GM12873 (cell line): ENCODE measurements around the gene PIK3AP1.

ENCODE experiments used
- CTCF ChIP-seq: IDR thresholded peaks from 2 replicates; pipeline ENCODE4 v1.5.1; 2012; ENCODE audit warnings: low read depth, mild to moderate bottlenecking, moderate library complexity, low read length, control low read depth; ENCODE audit not compliant: insufficient read depth; ENCODE audit errors: missing control alignments

Gene PIK3AP1

GRCh38 chr10:96578633-96579032 lies 141.7 kb downstream of the PIK3AP1 start:
- no peak for TF ChIP-seq CTCF

- TF ChIP-seq CTCF: no peak
Observed at GRCh38 chr10:96578022-96578421, 142.3 kb downstream of the PIK3AP1 start.

- no peak for TF ChIP-seq CTCF
Observed at GRCh38 chr10:96577069-96577468, 143.2 kb downstream of the PIK3AP1 start.

DNA sequence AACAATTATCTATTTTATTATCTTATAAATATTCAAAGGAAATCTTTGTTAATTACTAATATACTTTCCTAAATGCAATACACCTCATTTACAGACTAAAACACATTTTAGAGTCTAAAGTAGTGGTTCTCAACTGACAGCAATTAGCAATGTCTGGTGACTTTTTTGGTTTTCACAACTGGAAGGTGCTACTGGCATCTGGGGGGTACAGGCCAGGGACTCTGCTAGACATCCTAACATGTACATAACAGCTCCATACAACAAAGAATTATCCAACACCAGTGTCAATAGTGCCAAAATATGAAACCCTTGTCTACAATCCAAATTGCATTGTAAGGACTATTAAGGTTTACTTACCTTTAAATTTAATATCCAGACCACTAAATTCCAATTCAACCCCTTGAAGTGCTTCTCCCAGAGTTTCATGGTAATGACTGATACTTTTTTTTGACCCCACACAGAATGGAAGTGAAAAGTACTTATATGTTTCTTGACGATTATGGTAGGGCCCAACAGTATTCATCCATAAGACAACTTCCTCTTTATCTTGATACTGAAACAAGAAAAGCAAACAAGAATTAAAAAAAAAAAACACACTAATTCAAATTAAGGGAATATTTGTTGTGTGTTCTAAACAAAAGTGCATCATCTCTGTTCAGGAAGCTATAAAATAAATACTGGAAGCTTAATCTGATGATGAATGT lies 143.9 kb downstream of the PIK3AP1 start:
- no peak for TF ChIP-seq CTCF

- TF ChIP-seq CTCF: no peak
Observed at GRCh38 chr10:96573036-96573435, 147.3 kb downstream of the PIK3AP1 start.

DNA sequence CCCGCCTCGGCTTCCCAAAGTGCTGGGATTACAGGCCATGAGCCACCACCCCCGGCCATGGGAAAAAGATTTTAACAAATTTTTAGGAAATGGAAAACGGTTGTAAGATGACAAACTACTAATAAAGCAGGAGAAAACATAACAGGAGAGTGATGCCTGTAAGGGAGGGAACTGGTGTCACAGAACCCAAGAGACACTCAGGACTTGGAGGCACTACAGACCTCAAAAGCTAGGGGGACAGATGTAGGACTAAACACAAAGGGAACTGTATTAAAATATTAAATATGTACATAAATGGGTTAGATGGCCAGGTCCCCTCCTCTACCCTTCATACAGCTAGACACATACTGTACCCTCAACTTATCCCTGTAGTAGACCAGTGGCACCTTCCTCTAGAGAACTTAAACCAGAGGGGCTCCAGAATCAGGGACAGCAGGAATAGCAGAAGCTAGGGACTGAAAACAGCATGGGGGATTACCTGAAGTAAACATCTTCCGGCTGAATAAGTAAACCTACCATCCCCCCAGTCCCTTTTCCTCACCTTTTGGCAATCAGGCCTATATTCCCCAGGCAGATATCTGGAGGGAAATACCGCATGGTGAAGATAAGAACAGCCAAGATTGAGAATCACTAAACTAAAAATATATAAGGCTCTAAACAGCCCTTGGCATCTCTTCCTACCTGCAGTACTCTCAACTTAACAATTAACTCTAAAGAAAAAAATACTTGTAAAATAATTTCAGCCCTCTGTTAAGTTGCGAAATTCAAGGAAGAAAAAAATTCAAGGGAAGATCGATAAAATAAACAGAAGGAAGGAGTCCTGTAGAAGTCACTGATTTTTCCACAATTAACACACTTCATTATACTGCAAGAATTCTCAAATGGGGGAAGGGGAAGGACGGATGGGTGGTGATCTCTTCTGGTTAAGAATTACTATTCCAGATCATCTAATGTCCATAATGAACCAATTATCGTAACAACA lies 149.0 kb downstream of the PIK3AP1 start:
- no peak for TF ChIP-seq CTCF

GRCh38 chr10:96570511-96570910 lies 149.8 kb downstream of the PIK3AP1 start:
- no peak for TF ChIP-seq CTCF
